ENCODE data around the gene PCDHGC3. TPM values are rescaled to one million over a fixed set of nuclear protein-coding genes. Genes with fewer than 3 reads are reported as not detected.
"Not testable (repeated sequence)": the region's sequence is repeated elsewhere in the genome, so short reads cannot be mapped to it uniquely, and the experiment has no call there.

Gene PCDHGC3
- under 1 TPM; 0.22 to 0.55 (median 0.48) TPM for total RNA-seq

DNA sequence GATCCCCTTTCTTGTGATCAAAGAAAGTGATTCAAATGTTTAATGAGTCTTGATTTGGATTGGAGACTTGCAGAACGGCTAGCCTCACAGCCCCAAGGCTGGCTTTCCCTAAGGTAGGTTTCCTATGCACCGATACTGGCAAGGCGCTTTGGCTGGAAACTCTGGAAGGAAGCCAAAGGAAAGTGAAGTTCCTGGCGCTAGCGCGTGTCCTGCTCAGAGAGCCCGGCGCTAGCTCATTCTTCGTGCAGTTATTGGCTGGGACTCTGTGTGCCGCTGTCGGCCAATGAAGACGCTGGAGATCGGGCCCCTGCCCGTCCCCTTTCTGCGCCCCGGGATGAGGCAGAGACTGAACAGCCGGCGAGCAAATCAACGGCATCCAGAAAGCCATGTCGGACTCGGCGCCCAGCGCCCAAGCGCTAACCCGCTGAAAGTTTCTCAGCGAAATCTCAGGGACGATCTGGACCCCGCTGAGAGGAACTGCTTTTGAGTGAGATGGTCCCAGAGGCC, at the start of gene PCDHGC3:
TSS of gene PCDHGC3 (plus strand) at position 342 of the 507 bp plus-strand sequence. CDS start at position 493, 151 bp downstream.
- H3K4me1 Mint-ChIP-seq (ENCODE audit: low read depth) = peaks cover 21% of the 10 kb centered on the region
- no peaks in the 10 kb centered on the region for H3K9me3 Mint-ChIP-seq
- no peaks in the 10 kb centered on the region for H3K36me3 Mint-ChIP-seq (ENCODE audit: insufficient read depth)
- ATAC-seq (peak; percentile 88 to 91), DNase-seq (no peak)
- peak within 1 kb of the TSS; percentile 87 for H3K4me3 Mint-ChIP-seq
- H3K27me3 Mint-ChIP-seq (ENCODE audit: low read depth) = peaks cover 51% of the 10 kb centered on the region

DNA sequence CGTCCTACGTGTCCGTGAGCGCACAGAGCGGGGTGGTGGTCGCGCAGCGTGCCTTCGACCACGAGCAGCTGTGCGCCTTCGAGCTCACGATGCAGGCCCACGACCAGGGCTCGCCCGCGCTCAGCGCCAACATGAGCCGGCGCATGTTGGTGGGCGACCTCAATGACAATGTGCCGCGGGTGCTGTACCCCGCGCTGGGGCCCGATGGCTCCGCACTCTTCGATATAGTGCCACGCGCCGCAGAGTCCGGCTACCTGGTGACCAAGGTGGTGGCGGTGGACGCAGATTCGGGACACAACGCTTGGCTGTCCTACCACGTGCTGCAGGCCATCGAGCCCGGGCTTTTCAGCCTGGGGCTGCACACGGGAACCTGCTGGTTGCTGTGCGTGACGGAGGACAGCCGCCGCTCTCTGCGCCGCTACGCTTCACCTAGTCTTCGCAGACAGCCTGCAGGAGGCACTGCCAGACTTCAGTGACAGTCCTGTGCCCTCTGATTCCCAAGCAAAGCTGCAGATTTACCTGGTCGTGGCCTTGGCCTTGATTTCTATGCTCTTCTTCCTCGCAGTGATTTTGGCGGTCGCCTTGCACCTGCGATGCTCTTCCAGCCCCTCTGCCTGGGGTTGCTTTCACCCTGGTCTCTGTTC, 47.9 kb upstream of the PCDHGC3 start:
- H3K4me1 Mint-ChIP-seq (ENCODE audit: low read depth) = peaks cover 7% of the 10 kb centered on the region
- no peak for ATAC-seq
- H3K36me3 Mint-ChIP-seq (ENCODE audit: insufficient read depth) = peaks cover 2% of the 10 kb centered on the region
- H3K4me3 Mint-ChIP-seq = no peak overlapping the region
- no peak for DNase-seq
- H3K9me3 Mint-ChIP-seq = peaks cover 32% of the 10 kb centered on the region
- H3K27me3 Mint-ChIP-seq (ENCODE audit: low read depth) = peaks cover 74% of the 10 kb centered on the region

DNA sequence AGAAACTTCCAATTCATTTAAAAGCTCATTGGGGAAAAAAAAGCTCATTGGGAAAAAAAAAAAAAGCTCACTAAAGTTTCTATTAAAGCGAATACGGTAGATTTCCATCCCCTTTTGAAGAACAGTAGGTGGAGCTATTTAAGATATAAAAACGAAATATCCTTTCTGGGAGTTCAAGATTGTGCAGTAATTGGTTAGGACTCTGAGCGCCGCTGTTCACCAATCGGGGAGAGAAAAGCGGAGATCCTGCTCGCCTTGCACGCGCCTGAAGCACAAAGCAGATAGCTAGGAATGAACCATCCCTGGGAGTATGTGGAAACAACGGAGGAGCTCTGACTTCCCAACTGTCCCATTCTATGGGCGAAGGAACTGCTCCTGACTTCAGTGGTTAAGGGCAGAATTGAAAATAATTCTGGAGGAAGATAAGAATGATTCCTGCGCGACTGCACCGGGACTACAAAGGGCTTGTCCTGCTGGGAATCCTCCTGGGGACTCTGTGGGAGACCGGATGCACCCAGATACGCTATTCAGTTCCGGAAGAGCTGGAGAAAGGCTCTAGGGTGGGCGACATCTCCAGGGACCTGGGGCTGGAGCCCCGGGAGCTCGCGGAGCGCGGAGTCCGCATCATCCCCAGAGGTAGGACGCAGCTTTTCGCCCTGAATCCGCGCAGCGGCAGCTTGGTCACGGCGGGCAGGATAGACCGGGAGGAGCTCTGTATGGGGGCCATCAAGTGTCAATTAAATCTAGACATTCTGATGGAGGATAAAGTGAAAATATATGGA, 45.2 kb upstream of the PCDHGC3 start, which contains the start of gene PCDHGA12:
TSS of gene PCDHGA12 (plus strand) at position 176 of the 782 bp plus-strand sequence. CDS start at position 429, 253 bp downstream.
- peaks cover 38% of the 10 kb centered on the region for H3K9me3 Mint-ChIP-seq

DNA sequence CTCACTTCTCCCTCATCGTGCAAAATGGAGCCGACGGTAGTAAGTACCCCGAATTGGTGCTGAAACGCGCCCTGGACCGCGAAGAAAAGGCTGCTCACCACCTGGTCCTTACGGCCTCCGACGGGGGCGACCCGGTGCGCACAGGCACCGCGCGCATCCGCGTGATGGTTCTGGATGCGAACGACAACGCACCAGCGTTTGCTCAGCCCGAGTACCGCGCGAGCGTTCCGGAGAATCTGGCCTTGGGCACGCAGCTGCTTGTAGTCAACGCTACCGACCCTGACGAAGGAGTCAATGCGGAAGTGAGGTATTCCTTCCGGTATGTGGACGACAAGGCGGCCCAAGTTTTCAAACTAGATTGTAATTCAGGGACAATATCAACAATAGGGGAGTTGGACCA, 44.5 kb upstream of the PCDHGC3 start:
- H3K4me3 Mint-ChIP-seq = peak overlapping the region; percentile 72
- H3K4me1 Mint-ChIP-seq (ENCODE audit: low read depth) = peaks cover 7% of the 10 kb centered on the region
- DNase-seq (no peak), ATAC-seq (peak in 1 of 2 donors; percentile 28)
- peaks cover 38% of the 10 kb centered on the region for H3K9me3 Mint-ChIP-seq
- peaks cover 72% of the 10 kb centered on the region for H3K27me3 Mint-ChIP-seq (ENCODE audit: low read depth)
- H3K36me3 Mint-ChIP-seq (ENCODE audit: insufficient read depth) = peaks cover 2% of the 10 kb centered on the region

More for the DNA sequence above, 45.2 kb upstream of the PCDHGC3 start, which contains the start of gene PCDHGA12:
- ATAC-seq = peak in 1 of 2 donors; percentile 70
- Mint-ChIP-seq H3K36me3 (ENCODE audit: insufficient read depth) (peaks cover 2% of the 10 kb centered on the region), H3K4me1 (ENCODE audit: low read depth) (peaks cover 7% of the 10 kb centered on the region), H3K4me3 (peak within 1 kb of the TSS; percentile 72), H3K27me3 (ENCODE audit: low read depth) (peaks cover 77% of the 10 kb centered on the region)
- DNase-seq = no peak

DNA sequence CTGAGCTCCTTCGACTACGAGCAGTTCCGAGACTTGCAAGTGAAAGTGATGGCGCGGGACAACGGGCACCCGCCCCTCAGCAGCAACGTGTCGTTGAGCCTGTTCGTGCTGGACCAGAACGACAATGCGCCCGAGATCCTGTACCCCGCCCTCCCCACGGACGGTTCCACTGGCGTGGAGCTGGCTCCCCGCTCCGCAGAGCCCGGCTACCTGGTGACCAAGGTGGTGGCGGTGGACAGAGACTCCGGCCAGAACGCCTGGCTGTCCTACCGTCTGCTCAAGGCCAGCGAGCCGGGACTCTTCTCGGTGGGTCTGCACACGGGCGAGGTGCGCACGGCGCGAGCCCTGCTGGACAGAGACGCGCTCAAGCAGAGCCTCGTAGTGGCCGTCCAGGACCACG, 43.5 kb upstream of the PCDHGC3 start:
- peak overlapping the region; percentile 13 for H3K4me3 Mint-ChIP-seq
- not testable (repeated sequence) for H3K4me1 Mint-ChIP-seq (ENCODE audit: low read depth); H3K36me3 Mint-ChIP-seq (ENCODE audit: insufficient read depth); ATAC-seq; DNase-seq
- peaks cover 62% of the 10 kb centered on the region for H3K27me3 Mint-ChIP-seq (ENCODE audit: low read depth)
- H3K9me3 Mint-ChIP-seq = peaks cover 35% of the 10 kb centered on the region

DNA sequence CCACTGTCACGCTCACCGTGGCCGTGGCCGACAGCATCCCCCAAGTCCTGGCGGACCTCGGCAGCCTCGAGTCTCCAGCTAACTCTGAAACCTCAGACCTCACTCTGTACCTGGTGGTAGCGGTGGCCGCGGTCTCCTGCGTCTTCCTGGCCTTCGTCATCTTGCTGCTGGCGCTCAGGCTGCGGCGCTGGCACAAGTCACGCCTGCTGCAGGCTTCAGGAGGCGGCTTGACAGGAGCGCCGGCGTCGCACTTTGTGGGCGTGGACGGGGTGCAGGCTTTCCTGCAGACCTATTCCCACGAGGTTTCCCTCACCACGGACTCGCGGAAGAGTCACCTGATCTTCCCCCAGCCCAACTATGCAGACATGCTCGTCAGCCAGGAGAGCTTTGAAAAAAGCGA, 43.0 kb upstream of the PCDHGC3 start:
- H3K4me3 Mint-ChIP-seq; H3K36me3 Mint-ChIP-seq (ENCODE audit: insufficient read depth): not testable (repeated sequence)
- H3K27me3 Mint-ChIP-seq (ENCODE audit: low read depth) = peaks cover 60% of the 10 kb centered on the region

DNA sequence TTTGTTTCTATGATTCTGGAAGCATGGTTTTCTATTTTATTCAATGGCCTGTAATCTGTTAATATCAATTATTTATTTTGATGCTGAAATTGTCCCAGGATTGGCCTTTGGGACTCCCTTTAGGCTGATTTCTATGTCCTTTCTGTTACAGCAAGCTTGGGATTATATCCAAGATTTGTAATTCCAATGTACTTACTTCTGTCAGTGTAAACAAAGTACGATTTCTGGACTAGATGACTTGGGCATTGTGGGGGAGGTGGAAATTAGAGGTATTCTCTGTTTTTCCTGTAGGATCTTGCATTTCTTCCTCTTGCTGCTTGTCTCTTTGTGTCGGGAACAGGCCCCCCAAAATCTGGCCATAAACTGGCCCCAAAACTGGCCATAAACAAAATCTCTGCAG, 41.8 kb upstream of the PCDHGC3 start:
- no peak overlapping the region for H3K4me3 Mint-ChIP-seq
- ATAC-seq = no peak
- peaks cover 29% of the 10 kb centered on the region for H3K9me3 Mint-ChIP-seq
- peaks cover 7% of the 10 kb centered on the region for H3K4me1 Mint-ChIP-seq (ENCODE audit: low read depth)
- H3K27me3 Mint-ChIP-seq (ENCODE audit: low read depth) = peaks cover 52% of the 10 kb centered on the region
- peaks cover 2% of the 10 kb centered on the region for H3K36me3 Mint-ChIP-seq (ENCODE audit: insufficient read depth)
- DNase-seq = no peak

More for the DNA sequence above, 43.0 kb upstream of the PCDHGC3 start:
- not testable (repeated sequence) for H3K4me1 Mint-ChIP-seq (ENCODE audit: low read depth); ATAC-seq; DNase-seq
- H3K9me3 Mint-ChIP-seq = peaks cover 35% of the 10 kb centered on the region

DNA sequence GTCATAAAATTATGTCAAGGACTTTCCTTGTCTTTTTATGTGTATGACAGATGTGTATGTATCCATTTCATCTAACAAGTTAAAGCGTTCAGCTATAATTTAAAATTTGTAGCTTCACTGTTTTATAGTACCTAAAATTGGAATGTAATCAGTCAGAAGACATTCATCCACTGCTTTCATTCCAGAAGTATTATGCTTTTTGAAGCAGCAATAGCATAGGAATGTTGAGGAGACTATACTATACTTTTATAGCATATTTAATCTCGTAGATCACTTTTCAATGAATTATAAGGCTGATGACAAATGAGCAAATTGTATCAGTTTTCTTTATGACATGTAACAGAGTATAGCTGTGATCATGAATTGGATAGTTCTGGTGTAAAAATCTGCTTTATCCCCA, 38.5 kb upstream of the PCDHGC3 start:
- ATAC-seq (no peak), DNase-seq (no peak)
- H3K27me3 Mint-ChIP-seq (ENCODE audit: low read depth) = peaks cover 42% of the 10 kb centered on the region
- no peak overlapping the region for H3K4me3 Mint-ChIP-seq
- H3K36me3 Mint-ChIP-seq (ENCODE audit: insufficient read depth) = no peaks in the 10 kb centered on the region
- no peaks in the 10 kb centered on the region for H3K4me1 Mint-ChIP-seq (ENCODE audit: low read depth)
- H3K9me3 Mint-ChIP-seq = peaks cover 13% of the 10 kb centered on the region

DNA sequence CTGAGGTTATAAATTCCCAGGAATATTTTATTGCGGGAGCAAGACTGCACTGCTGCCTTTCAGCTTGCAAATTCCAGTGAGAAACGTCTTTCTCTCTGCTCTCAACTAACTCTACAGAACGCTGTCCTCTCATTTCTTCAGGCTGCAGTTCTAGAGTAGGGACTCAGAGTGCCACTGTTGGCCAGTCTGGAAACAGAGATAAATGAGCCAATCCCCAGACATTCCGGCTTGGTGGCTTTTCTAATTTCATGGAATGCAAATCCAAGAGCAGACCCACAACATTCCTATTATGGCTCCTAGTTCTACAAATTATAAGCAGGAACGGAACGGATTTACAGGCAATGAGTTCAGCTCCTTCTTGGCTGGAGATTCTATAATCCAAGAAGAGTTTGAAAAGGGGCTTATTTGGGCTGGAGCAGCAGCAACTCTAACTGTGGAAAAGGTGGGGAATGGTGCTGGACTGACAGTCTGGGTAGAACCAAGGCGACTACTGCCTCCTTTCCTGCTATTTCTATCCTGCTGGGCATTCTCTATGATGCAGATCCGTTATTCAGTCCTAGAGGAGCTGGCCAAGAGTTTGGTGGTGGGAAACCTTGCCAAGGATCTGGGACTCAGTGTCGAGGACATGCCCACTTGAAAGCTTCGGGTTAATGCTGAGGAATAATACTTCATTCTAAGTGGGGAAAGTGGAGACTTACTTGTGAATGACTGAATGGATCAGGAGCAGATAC, 36.2 kb upstream of the PCDHGC3 start:
- Mint-ChIP-seq H3K27me3 (ENCODE audit: low read depth) (peaks cover 30% of the 10 kb centered on the region), H3K9me3 (peaks cover 7% of the 10 kb centered on the region), H3K4me1 (ENCODE audit: low read depth) (no peaks in the 10 kb centered on the region), H3K36me3 (ENCODE audit: insufficient read depth) (no peaks in the 10 kb centered on the region), H3K4me3 (no peak overlapping the region)
- DNase-seq (no peak), ATAC-seq (no peak)

DNA sequence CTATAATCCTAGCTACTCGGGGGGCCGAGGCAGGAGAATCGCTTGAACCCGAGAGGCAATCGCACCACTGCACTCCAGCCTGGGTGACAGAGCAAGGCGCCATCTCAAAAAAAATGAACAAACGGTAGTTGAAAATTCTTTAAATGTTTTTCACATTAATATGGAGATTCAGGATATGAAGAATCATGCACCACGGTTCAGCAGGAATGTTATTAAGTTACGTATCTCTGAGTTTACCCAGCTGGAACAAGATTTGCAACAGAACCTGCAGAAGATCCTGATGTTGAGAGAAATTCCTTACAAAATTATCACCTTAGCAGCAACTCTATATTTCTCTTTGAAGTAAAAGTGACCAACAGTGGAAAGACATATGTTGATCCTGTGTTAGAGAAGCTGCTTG, 35.4 kb upstream of the PCDHGC3 start:
- no peak for ATAC-seq
- no peak overlapping the region for H3K4me3 Mint-ChIP-seq
- peaks cover 3% of the 10 kb centered on the region for H3K9me3 Mint-ChIP-seq
- H3K36me3 Mint-ChIP-seq (ENCODE audit: insufficient read depth) = no peaks in the 10 kb centered on the region
- no peaks in the 10 kb centered on the region for H3K4me1 Mint-ChIP-seq (ENCODE audit: low read depth)
- H3K27me3 Mint-ChIP-seq (ENCODE audit: low read depth) = peaks cover 33% of the 10 kb centered on the region
- DNase-seq = no peak

DNA sequence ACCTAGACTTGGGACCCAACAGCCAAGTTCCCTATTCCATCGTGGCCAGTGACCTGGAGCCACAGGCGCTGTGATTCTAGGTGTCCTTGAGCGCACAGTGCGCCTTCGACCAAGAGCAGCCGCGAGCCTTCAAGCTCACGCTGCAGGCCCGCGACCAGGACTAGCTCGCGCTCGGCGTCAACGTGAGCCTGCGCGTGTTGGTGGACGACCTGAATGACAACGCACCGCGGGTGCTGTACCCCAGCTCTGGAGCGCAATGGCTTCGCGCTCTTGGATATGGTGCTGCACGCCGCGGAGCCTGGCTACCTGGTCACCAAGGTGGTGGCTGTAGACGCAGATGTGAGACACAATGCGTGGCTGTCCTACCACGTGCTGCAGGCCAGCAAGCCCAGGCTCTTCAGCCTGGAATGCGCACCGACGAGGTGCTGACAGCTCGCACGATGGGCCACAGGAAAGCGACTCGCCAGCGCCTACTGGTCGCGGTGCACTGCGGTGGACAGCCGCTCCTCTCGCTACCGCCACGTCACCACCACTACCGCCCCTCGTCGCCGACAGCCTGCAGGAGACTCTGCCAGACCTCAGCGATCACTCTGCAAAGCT, 34.1 kb upstream of the PCDHGC3 start:
- H3K27me3 Mint-ChIP-seq (ENCODE audit: low read depth) = peaks cover 37% of the 10 kb centered on the region
- ATAC-seq = no peak
- no peak overlapping the region for H3K4me3 Mint-ChIP-seq
- peaks cover 3% of the 10 kb centered on the region for H3K9me3 Mint-ChIP-seq
- no peak for DNase-seq
- H3K36me3 Mint-ChIP-seq (ENCODE audit: insufficient read depth) = no peaks in the 10 kb centered on the region
- no peaks in the 10 kb centered on the region for H3K4me1 Mint-ChIP-seq (ENCODE audit: low read depth)

DNA sequence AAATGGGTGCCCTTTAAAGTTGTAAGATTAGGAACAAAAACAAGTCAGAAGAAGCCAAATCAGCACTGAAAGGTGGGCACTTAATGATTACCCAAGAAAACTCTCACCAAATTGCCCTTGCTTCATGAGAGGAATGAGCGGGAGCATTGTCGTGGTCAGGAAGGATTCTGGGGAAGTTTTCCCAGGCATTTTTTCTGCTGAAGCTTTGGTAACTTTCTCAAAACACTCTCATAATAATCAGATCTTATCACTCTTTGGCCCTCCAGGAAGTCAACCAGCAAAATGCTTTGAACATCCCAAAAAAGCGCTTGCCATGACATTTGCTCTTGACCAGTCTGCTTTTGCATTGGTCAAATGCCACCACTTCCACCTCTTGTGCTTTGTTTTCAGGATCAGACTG, 10.4 kb upstream of the PCDHGC3 start:
- Mint-ChIP-seq H3K9me3 (no peaks in the 10 kb centered on the region), H3K36me3 (ENCODE audit: insufficient read depth) (no peaks in the 10 kb centered on the region), H3K4me3 (no peak overlapping the region), H3K4me1 (ENCODE audit: low read depth) (no peaks in the 10 kb centered on the region), H3K27me3 (ENCODE audit: low read depth) (peaks cover 22% of the 10 kb centered on the region)
- ATAC-seq (no peak), DNase-seq (no peak)

DNA sequence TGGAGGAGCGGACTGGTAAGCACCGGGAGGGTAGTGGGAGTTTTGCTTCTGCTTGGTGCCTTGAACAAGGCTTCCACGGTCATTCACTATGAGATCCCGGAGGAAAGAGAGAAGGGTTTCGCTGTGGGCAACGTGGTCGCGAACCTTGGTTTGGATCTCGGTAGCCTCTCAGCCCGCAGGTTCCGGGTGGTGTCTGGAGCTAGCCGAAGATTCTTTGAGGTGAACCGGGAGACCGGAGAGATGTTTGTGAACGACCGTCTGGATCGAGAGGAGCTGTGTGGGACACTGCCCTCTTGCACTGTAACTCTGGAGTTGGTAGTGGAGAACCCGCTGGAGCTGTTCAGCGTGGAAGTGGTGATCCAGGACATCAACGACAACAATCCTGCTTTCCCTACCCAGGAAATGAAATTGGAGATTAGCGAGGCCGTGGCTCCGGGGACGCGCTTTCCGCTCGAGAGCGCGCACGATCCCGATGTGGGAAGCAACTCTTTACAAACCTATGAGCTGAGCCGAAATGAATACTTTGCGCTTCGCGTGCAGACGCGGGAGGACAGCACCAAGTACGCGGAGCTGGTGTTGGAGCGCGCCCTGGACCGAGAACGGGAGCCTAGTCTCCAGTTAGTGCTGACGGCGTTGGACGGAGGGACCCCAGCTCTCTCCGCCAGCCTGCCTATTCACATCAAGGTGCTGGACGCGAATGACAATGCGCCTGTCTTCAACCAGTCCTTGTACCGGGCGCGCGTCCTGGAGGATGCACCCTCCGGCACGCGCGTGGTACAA, 556 bp downstream of the PCDHGC3 start:
- Mint-ChIP-seq H3K36me3 (ENCODE audit: insufficient read depth) (no peaks in the 10 kb centered on the region), H3K27me3 (ENCODE audit: low read depth) (peaks cover 53% of the 10 kb centered on the region), H3K4me1 (ENCODE audit: low read depth) (peaks cover 21% of the 10 kb centered on the region), H3K9me3 (no peaks in the 10 kb centered on the region), H3K4me3 (peak overlapping the region; percentile 87)
- DNase-seq (no peak), ATAC-seq (peak; percentile 30 to 32)

Data from activated T-cell treated with anti-CD3 and anti-CD28 coated beads, Interleukin-2, amount 50 U/mL, for 4 hours (primary cell).